Activated CD4-positive, alpha-beta T cell treated with anti-CD3 and anti-CD28 coated beads, Interleukin-2, amount 10 ng/mL, durations not matched to agents 7 days and 5 days (primary cell): ENCODE measurements around the gene WDR6. TPM values are rescaled to one million over a fixed set of nuclear protein-coding genes. Genes with fewer than 3 reads are reported as not detected.

ENCODE experiments used
- CTCF ChIA-PET: fragments of 350-600 bp; sonication (Branson Sonifier 250); formaldehyde crosslinking; loops from one replicate; lab custom pipeline; 2021; ENCODE audit warnings: antibody characterized with exemption; lab: Charles Lee
- POLR2A ChIA-PET: fragments of 350-600 bp; sonication (Branson Sonifier 250); formaldehyde crosslinking; loops from one replicate; lab custom pipeline; 2021; ENCODE audit warnings: antibody characterized with exemption; lab: Charles Lee
- DNase-seq: peaks from one replicate; pipeline ENCODE4 v3.0.0-alpha.2; 2020
- H3K27ac Mint-ChIP-seq: one replicate; pipeline ENCODE4 v1.8.0; 2021; ENCODE audit warnings: mild to moderate bottlenecking, moderate library complexity, mixed read lengths
- H3K27me3 Mint-ChIP-seq: one replicate; pipeline ENCODE4 v1.8.0; 2021; ENCODE audit warnings: mixed read lengths
- H3K36me3 Mint-ChIP-seq: one replicate; pipeline ENCODE4 v1.8.0; 2021; ENCODE audit warnings: low read depth, mixed read lengths
- H3K4me1 Mint-ChIP-seq: one replicate; pipeline ENCODE4 v1.8.0; 2021; ENCODE audit warnings: mixed read lengths
- H3K4me3 Mint-ChIP-seq: one replicate; pipeline ENCODE4 v1.8.0; 2021; ENCODE audit warnings: mild to moderate bottlenecking, moderate library complexity, mixed read lengths
- H3K9me3 Mint-ChIP-seq: one replicate; pipeline ENCODE4 v1.8.0; 2021; ENCODE audit warnings: mixed read lengths
- microRNA-seq: library from miRNA; unstranded; fragments of <30 nt; microRNA quantifications from one replicate; pipeline ENCODE4 v1.2.0, GENCODE V29; 2021; ENCODE audit warnings: borderline microRNAs expressed, borderline replicate concordance
- total RNA-seq, 2 experiments: library from RNA; stranded (reverse); gene quantifications; one replicate each; pipeline ENCODE4 v1.2.3, GENCODE V29; 2021

Gene WDR6
- total RNA-seq, 2 experiments from 2014 or later: 144 to 157 TPM

DNA sequence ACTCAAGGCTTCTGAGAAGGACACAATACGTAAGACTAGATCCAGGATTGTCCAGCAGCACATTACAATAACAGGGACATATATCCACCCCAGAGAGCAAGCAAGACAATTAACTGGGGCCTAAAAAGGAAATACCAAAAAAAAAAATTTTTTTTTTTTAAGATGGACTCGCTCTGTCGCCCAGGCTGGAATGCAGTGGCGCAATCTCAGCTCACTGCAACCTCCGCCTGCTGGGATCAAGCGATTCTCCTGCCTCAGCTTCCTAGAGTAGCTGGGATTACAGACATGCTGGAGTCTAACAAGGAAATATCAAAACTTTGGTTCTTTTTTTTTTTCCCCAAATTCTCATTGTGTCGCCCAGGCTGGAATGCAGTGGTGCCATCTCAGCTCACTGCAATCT, 50.8 kb downstream of the WDR6 start:
- H3K36me3 Mint-ChIP-seq: peaks cover 29% of the 10 kb centered on the region
- ChIA-PET CTCF (interaction anchor here (0.6 to 1.4 kb wide), 6 partner anchors 10 to 395 kb away, joined by 3 to 7 read pairs (median 3); partner anchors contain the start of gene NDUFAF3), POLR2A (no interaction called here)
- no peak for DNase-seq
- H3K4me3 Mint-ChIP-seq: no peak overlapping the region
- no peak overlapping the region for H3K27ac Mint-ChIP-seq
- no peaks in the 10 kb centered on the region for H3K27me3 Mint-ChIP-seq
- no peaks in the 10 kb centered on the region for H3K9me3 Mint-ChIP-seq
- no peaks in the 10 kb centered on the region for H3K4me1 Mint-ChIP-seq

Small RNA genes within 50 kb of the gene (microRNA-seq; reads per million reads assigned to microRNA genes)
- gene MIR191 (6,140 reads per million, percentile 95 among the genes with 10 or more reads in this experiment), gene MIR425 (5,769 reads per million, percentile 94 among the genes with 10 or more reads in this experiment)

Other genes with a start within 250 kb of the WDR6 start
- 10 to 100 TPM; 26.4 to 27.2 TPM for gene PRKAR2A, start 159.5 kb upstream of the WDR6 start, total RNA-seq
- 10 to 100 TPM; 35.2 to 40.6 TPM for gene SLC25A20, start 108.5 kb upstream of the WDR6 start, total RNA-seq
- gene ARIH2, start 88.5 kb upstream of the WDR6 start, total RNA-seq: 10 to 100 TPM; 91.0 to 95.0 TPM
- gene P4HTM, start 17.1 kb upstream of the WDR6 start, total RNA-seq: 10 to 100 TPM; 45.3 to 47.6 TPM
- gene DALRD3, start 11.2 kb downstream of the WDR6 start, total RNA-seq: 10 to 100 TPM; 20.7 to 22.0 TPM
- 10 to 100 TPM; 84.5 to 93.2 TPM for gene NDUFAF3, start 14.7 kb downstream of the WDR6 start, total RNA-seq
- 100 to 1,000 TPM; 152 to 159 TPM for gene IMPDH2, start 22.0 kb downstream of the WDR6 start, total RNA-seq
- 100 to 1,000 TPM; 140 to 164 TPM for gene QRICH1, start 86.7 kb downstream of the WDR6 start, total RNA-seq
- 100 to 1,000 TPM; 246 to 326 TPM for gene QARS1, start 97.4 kb downstream of the WDR6 start, total RNA-seq
- 10 to 100 TPM; 63.5 to 72.6 TPM for gene USP19, start 113.4 kb downstream of the WDR6 start, total RNA-seq
- not detected for gene LAMB2, start 125.7 kb downstream of the WDR6 start, total RNA-seq
- 10 to 100 TPM; 21.7 to 22.2 TPM for gene CCDC71, start 158.9 kb downstream of the WDR6 start, total RNA-seq
- 1 to 10 TPM; 1.5 to 1.7 TPM for gene KLHDC8B, start 164.2 kb downstream of the WDR6 start, total RNA-seq